SK-N-SH treated with all-trans-retinoic acid at 6 μM for 48 hours (cell line): ENCODE measurements around the gene SPATA2L.

Experiments
- ATAC-seq: fragments of 200-7000 bp; cut with Tn5 transposase; 3 replicates; pipeline ENCODE4 v1.9.1; 2020; ENCODE audit warnings: mild to moderate bottlenecking, moderate library complexity
- ARNTL ChIP-seq: fragments of 450-650 bp; formaldehyde crosslinking; IDR thresholded peaks from 2 replicates; pipeline ENCODE4 v1.5.0; 2020; ENCODE audit warnings: low read depth, mild to moderate bottlenecking, moderate library complexity, borderline replicate concordance
- BACH2 ChIP-seq: fragments of 250-450 bp; sonication (Bioruptor Pico); IDR thresholded peaks from 2 replicates; pipeline ENCODE4 v1.9.0; 2021; ENCODE audit warnings: mild to moderate bottlenecking, borderline replicate concordance
- CREB5 ChIP-seq: fragments of 250-450 bp; sonication (Bioruptor Pico); IDR thresholded peaks from 2 replicates; pipeline ENCODE4 v1.5.1; 2020; ENCODE audit warnings: low read depth, mild to moderate bottlenecking, moderate library complexity
- CSDC2 ChIP-seq: fragments of 250-450 bp; sonication (Bioruptor Pico); IDR thresholded peaks from 2 replicates; pipeline ENCODE4 v1.5.0; 2020; ENCODE audit warnings: mild to moderate bottlenecking, moderate library complexity
- ESRRG ChIP-seq: fragments of 250-450 bp; sonication (Bioruptor Pico); IDR thresholded peaks from 2 replicates; pipeline ENCODE4 v1.6.1; 2021; ENCODE audit warnings: mild to moderate bottlenecking
- GLIS3 ChIP-seq: fragments of 250-450 bp; sonication (Bioruptor Pico); IDR thresholded peaks from 2 replicates; pipeline ENCODE4 v1.5.0; 2020; ENCODE audit warnings: mild to moderate bottlenecking, moderate library complexity
- ISL1 ChIP-seq: fragments of 250-450 bp; sonication (Bioruptor Pico); IDR thresholded peaks from 2 replicates; pipeline ENCODE4 v2.1.2; 2022; ENCODE audit warnings: mild to moderate bottlenecking, moderate library complexity
- OSR1 ChIP-seq: fragments of 250-450 bp; sonication (Bioruptor Pico); IDR thresholded peaks from 2 replicates; pipeline ENCODE4 v1.8.0; 2022; ENCODE audit warnings: moderate library complexity, mild to moderate bottlenecking, inconsistent platforms
- PPARA ChIP-seq: fragments of 250-450 bp; sonication (Bioruptor Pico); IDR thresholded peaks from 2 replicates; pipeline ENCODE4 v1.5.0; 2020; ENCODE audit warnings: mild to moderate bottlenecking, borderline replicate concordance
- RARB ChIP-seq: fragments of 250-450 bp; sonication (Bioruptor Pico); IDR thresholded peaks from 2 replicates; pipeline ENCODE4 v1.8.0; 2021; ENCODE audit warnings: mild to moderate bottlenecking, moderate library complexity
- SNAI2 ChIP-seq: fragments of 250-450 bp; sonication (Bioruptor Pico); IDR thresholded peaks from 2 replicates; pipeline ENCODE4 v1.5.0; 2020; ENCODE audit warnings: mild to moderate bottlenecking, moderate library complexity
- TCF4 ChIP-seq: fragments of 250-450 bp; sonication (Bioruptor Pico); IDR thresholded peaks from 2 replicates; pipeline ENCODE4 v1.8.0; 2021; ENCODE audit warnings: mild to moderate bottlenecking, moderate library complexity, borderline replicate concordance
- TOX ChIP-seq: fragments of 250-450 bp; sonication (Bioruptor Pico); IDR thresholded peaks from 2 replicates; pipeline ENCODE4 v1.8.0; 2021; ENCODE audit warnings: mild to moderate bottlenecking, moderate library complexity, borderline replicate concordance
- ZFP3 ChIP-seq: fragments of 250-450 bp; sonication (Bioruptor Pico); IDR thresholded peaks from 2 replicates; pipeline ENCODE4 v1.5.0; 2020; ENCODE audit warnings: mild to moderate bottlenecking, moderate library complexity
- ZFP30 ChIP-seq: fragments of 450-650 bp; formaldehyde crosslinking; IDR thresholded peaks from 2 replicates; pipeline ENCODE4 v1.5.0; 2022; ENCODE audit warnings: mild to moderate bottlenecking, moderate library complexity
- ZNF565 ChIP-seq: fragments of 450-650 bp; formaldehyde crosslinking; conservative IDR thresholded peaks from 2 replicates; pipeline ENCODE4 v1.5.0; 2020; ENCODE audit warnings: low read depth, mild to moderate bottlenecking, moderate library complexity
- ZNF8 ChIP-seq: fragments of 450-650 bp; formaldehyde crosslinking; IDR thresholded peaks from 2 replicates; pipeline ENCODE4 v1.5.0; 2020; ENCODE audit warnings: mild to moderate bottlenecking, moderate library complexity
- TF ChIP-seq, protein P1 (sequence below): fragments of 250-450 bp; sonication (Bioruptor Pico); IDR thresholded peaks from 2 replicates; pipeline ENCODE4 v1.5.0; 2020; ENCODE audit warnings: mild to moderate bottlenecking, moderate library complexity
- TF ChIP-seq, protein P2 (sequence below): fragments of 250-450 bp; sonication (Bioruptor Pico); IDR thresholded peaks from 2 replicates; pipeline ENCODE4 v1.8.0; 2021; ENCODE audit warnings: low read depth, mild to moderate bottlenecking, moderate library complexity, borderline replicate concordance
- TF ChIP-seq, protein P3 (sequence below): fragments of 250-450 bp; sonication (Bioruptor Pico); IDR thresholded peaks from 2 replicates; pipeline ENCODE4 v1.8.0; 2020; ENCODE audit warnings: mild to moderate bottlenecking, moderate library complexity, borderline replicate concordance
- TF ChIP-seq, protein P4 (sequence below): fragments of 250-450 bp; sonication (Bioruptor Pico); IDR thresholded peaks from 2 replicates; pipeline ENCODE4 v1.5.1; 2021; ENCODE audit warnings: mild to moderate bottlenecking, moderate library complexity

The SPATA2L gene

GRCh38 chr16:89716493-89716892 is 15.0 kb upstream of the SPATA2L start:
- ATAC-seq: no peak
- TF ChIP-seq OSR1 (no peak), ZNF8 (CRISPR knock-in tag) (no peak), ZNF565 (CRISPR knock-in tag) (no peak), CSDC2 (CRISPR knock-in tag) (no peak), TOX (CRISPR knock-in tag) (no peak), ISL1 (CRISPR knock-in tag) (no peak), ARNTL (CRISPR knock-in tag) (no peak), SNAI2 (CRISPR knock-in tag) (no peak), CREB5 (CRISPR knock-in tag) (no peak), ESRRG (no peak), GLIS3 (CRISPR knock-in tag) (no peak), RARB (CRISPR knock-in tag) (no peak)
- TF ChIP-seq, protein P1, sequence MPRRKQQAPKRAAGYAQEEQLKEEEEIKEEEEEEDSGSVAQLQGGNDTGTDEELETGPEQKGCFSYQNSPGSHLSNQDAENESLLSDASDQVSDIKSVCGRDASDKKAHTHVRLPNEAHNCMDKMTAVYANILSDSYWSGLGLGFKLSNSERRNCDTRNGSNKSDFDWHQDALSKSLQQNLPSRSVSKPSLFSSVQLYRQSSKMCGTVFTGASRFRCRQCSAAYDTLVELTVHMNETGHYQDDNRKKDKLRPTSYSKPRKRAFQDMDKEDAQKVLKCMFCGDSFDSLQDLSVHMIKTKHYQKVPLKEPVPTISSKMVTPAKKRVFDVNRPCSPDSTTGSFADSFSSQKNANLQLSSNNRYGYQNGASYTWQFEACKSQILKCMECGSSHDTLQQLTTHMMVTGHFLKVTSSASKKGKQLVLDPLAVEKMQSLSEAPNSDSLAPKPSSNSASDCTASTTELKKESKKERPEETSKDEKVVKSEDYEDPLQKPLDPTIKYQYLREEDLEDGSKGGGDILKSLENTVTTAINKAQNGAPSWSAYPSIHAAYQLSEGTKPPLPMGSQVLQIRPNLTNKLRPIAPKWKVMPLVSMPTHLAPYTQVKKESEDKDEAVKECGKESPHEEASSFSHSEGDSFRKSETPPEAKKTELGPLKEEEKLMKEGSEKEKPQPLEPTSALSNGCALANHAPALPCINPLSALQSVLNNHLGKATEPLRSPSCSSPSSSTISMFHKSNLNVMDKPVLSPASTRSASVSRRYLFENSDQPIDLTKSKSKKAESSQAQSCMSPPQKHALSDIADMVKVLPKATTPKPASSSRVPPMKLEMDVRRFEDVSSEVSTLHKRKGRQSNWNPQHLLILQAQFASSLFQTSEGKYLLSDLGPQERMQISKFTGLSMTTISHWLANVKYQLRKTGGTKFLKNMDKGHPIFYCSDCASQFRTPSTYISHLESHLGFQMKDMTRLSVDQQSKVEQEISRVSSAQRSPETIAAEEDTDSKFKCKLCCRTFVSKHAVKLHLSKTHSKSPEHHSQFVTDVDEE (CRISPR knock-in tag): no peak
- TF ChIP-seq, all 23 proteins: peak for 0

DNA sequence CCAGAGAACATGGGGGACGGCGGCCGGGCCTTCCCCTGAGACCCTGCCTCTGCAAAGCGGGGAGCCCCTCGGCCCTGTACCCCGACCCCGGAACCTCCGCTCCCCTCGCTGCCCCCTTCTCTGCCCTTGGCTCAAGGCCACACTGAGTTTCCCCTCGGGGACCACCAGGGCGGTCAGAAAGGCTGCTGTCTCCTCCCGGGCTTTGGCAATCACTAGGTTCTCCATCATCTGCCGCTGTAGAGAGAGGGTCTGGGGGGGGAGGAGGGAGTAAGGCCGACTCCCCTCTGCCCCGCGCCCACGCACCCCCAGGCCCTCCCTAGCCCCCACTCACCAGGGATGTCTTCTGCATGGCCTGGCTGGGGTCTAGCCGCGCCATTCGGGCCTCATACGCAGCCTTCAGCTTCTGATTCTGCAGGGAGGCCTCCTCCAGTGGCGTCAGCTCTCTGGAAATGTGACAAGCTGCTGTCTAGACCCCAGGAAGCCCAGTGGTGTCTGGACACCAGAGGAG is 10.8 kb upstream of the SPATA2L start:
- TF ChIP-seq ZFP3 (CRISPR knock-in tag): no peak
- TF ChIP-seq, protein P2, sequence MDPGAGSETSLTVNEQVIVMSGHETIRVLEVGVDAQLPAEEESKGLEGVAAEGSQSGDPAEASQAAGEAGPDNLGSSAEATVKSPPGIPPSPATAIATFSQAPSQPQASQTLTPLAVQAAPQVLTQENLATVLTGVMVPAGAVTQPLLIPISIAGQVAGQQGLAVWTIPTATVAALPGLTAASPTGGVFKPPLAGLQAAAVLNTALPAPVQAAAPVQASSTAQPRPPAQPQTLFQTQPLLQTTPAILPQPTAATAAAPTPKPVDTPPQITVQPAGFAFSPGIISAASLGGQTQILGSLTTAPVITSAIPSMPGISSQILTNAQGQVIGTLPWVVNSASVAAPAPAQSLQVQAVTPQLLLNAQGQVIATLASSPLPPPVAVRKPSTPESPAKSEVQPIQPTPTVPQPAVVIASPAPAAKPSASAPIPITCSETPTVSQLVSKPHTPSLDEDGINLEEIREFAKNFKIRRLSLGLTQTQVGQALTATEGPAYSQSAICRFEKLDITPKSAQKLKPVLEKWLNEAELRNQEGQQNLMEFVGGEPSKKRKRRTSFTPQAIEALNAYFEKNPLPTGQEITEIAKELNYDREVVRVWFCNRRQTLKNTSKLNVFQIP (CRISPR knock-in tag): no peak
- TF ChIP-seq, protein P3, sequence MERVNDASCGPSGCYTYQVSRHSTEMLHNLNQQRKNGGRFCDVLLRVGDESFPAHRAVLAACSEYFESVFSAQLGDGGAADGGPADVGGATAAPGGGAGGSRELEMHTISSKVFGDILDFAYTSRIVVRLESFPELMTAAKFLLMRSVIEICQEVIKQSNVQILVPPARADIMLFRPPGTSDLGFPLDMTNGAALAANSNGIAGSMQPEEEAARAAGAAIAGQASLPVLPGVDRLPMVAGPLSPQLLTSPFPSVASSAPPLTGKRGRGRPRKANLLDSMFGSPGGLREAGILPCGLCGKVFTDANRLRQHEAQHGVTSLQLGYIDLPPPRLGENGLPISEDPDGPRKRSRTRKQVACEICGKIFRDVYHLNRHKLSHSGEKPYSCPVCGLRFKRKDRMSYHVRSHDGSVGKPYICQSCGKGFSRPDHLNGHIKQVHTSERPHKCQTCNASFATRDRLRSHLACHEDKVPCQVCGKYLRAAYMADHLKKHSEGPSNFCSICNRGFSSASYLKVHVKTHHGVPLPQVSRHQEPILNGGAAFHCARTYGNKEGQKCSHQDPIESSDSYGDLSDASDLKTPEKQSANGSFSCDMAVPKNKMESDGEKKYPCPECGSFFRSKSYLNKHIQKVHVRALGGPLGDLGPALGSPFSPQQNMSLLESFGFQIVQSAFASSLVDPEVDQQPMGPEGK: no peak
- TF ChIP-seq PPARA (CRISPR knock-in tag): no peak
- TF ChIP-seq SNAI2 (CRISPR knock-in tag): no peak
- TF ChIP-seq ISL1 (CRISPR knock-in tag): no peak
- TF ChIP-seq, protein P4, sequence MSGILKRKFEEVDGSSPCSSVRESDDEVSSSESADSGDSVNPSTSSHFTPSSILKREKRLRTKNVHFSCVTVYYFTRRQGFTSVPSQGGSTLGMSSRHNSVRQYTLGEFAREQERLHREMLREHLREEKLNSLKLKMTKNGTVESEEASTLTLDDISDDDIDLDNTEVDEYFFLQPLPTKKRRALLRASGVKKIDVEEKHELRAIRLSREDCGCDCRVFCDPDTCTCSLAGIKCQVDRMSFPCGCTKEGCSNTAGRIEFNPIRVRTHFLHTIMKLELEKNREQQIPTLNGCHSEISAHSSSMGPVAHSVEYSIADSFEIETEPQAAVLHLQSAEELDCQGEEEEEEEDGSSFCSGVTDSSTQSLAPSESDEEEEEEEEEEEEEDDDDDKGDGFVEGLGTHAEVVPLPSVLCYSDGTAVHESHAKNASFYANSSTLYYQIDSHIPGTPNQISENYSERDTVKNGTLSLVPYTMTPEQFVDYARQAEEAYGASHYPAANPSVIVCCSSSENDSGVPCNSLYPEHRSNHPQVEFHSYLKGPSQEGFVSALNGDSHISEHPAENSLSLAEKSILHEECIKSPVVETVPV (CRISPR knock-in tag): no peak
- no peak for TF ChIP-seq TOX (CRISPR knock-in tag)
- TF ChIP-seq, protein P1 (CRISPR knock-in tag): no peak
- TF ChIP-seq GLIS3 (CRISPR knock-in tag): no peak
- no peak for TF ChIP-seq RARB (CRISPR knock-in tag)
- no peak for TF ChIP-seq TCF4 (CRISPR knock-in tag)
- no peak for TF ChIP-seq BACH2 (CRISPR knock-in tag)
- TF ChIP-seq ZNF565 (CRISPR knock-in tag): no peak
- TF ChIP-seq CREB5 (CRISPR knock-in tag): no peak
- no peak for TF ChIP-seq ARNTL (CRISPR knock-in tag)
- TF ChIP-seq CSDC2 (CRISPR knock-in tag): no peak
- TF ChIP-seq ZFP30 (CRISPR knock-in tag): no peak

More for the DNA sequence above, 10.8 kb upstream of the SPATA2L start:
- ATAC-seq: peak; percentile 56
